Measurements from ENCODE around the gene TSSC4. TPM values are rescaled to one million over a fixed set of nuclear protein-coding genes. Genes with fewer than 3 reads are reported as not detected.

TSSC4 gene
- total RNA-seq, 1 donor from 2014 or later = 38.8 TPM

GRCh38 chr11:2367266-2368160 is 33.0 kb upstream of the TSSC4 start:
- Histone ChIP-seq H3K9me3 (no peaks in the 10 kb centered on the region), H3K4me1 (peaks cover 13% of the 10 kb centered on the region), H3K36me3 (no peaks in the 10 kb centered on the region), H3K27ac (no peak overlapping the region), H3K27me3 (ENCODE audit: low read depth) (no peaks in the 10 kb centered on the region), H3K4me3 (no peak overlapping the region)
- intact Hi-C loops (cut with DNase I) = no loop called here
- TF ChIP-seq, protein P1, sequence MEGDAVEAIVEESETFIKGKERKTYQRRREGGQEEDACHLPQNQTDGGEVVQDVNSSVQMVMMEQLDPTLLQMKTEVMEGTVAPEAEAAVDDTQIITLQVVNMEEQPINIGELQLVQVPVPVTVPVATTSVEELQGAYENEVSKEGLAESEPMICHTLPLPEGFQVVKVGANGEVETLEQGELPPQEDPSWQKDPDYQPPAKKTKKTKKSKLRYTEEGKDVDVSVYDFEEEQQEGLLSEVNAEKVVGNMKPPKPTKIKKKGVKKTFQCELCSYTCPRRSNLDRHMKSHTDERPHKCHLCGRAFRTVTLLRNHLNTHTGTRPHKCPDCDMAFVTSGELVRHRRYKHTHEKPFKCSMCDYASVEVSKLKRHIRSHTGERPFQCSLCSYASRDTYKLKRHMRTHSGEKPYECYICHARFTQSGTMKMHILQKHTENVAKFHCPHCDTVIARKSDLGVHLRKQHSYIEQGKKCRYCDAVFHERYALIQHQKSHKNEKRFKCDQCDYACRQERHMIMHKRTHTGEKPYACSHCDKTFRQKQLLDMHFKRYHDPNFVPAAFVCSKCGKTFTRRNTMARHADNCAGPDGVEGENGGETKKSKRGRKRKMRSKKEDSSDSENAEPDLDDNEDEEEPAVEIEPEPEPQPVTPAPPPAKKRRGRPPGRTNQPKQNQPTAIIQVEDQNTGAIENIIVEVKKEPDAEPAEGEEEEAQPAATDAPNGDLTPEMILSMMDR (IDR thresholded peaks at IDR 0.05) = no peak
- ATAC-seq (peak; percentile 4 to 8), DNase-seq (no peak)

GRCh38 chr11:2368178-2368850 is 32.2 kb upstream of the TSSC4 start:
- Histone ChIP-seq H3K9me3 (no peaks in the 10 kb centered on the region), H3K4me1 (peaks cover 13% of the 10 kb centered on the region), H3K27ac (no peak overlapping the region), H3K36me3 (no peaks in the 10 kb centered on the region), H3K27me3 (ENCODE audit: low read depth) (no peaks in the 10 kb centered on the region), H3K4me3 (no peak overlapping the region)
- DNase-seq (no peak), ATAC-seq (no peak)
- intact Hi-C loops (cut with DNase I) = no loop called here
- TF ChIP-seq, protein P1 (IDR thresholded peaks at IDR 0.05) = no peak

DNA sequence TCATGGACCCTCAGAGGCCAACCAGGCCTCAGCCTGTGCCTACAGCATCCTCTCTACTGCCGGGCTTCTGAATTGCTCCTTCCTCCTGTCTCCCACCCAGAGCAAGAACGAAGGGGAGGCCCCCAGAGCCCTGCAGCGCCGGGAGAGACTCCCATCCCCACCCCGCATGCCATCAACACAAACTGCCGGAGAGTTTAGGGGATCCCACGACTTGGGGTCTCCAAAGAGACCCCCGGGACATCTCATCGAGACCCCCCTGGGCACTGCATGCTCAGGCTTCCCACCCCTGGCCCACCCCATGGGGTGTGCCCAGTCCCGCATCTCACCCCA is 31.7 kb upstream of the TSSC4 start:
- intact Hi-C loops (cut with DNase I) = no loop called here
- no peak for ATAC-seq
- no peaks in the 10 kb centered on the region for H3K9me3 ChIP-seq
- TF ChIP-seq, protein P1 (IDR thresholded peaks at IDR 0.05) = no peak
- H3K4me3 ChIP-seq = no peak overlapping the region
- H3K27ac ChIP-seq = no peak overlapping the region
- peaks cover 13% of the 10 kb centered on the region for H3K4me1 ChIP-seq
- H3K36me3 ChIP-seq = no peaks in the 10 kb centered on the region
- no peaks in the 10 kb centered on the region for H3K27me3 ChIP-seq (ENCODE audit: low read depth)
- no peak for DNase-seq

- Histone ChIP-seq H3K27me3 (ENCODE audit: low read depth) (no peaks in the 10 kb centered on the region), H3K4me1 (peaks cover 13% of the 10 kb centered on the region), H3K36me3 (no peaks in the 10 kb centered on the region), H3K4me3 (no peak overlapping the region), H3K9me3 (no peaks in the 10 kb centered on the region), H3K27ac (no peak overlapping the region)
- TF ChIP-seq, protein P1 (IDR thresholded peaks at IDR 0.05) = no peak
- ATAC-seq (no peak), DNase-seq (no peak)
- intact Hi-C loops (cut with DNase I) = no loop called here
Observed at GRCh38 chr11:2369320-2369719, 31.2 kb upstream of the TSSC4 start.

GRCh38 chr11:2369896-2370295 is 30.7 kb upstream of the TSSC4 start:
- no peak for ATAC-seq
- no peak overlapping the region for H3K27ac ChIP-seq
- H3K36me3 ChIP-seq = no peaks in the 10 kb centered on the region
- TF ChIP-seq, protein P1 (IDR thresholded peaks at IDR 0.05) = no peak
- no peak overlapping the region for H3K4me3 ChIP-seq
- no peak for DNase-seq
- no peaks in the 10 kb centered on the region for H3K27me3 ChIP-seq (ENCODE audit: low read depth)
- H3K4me1 ChIP-seq = peaks cover 13% of the 10 kb centered on the region
- intact Hi-C loops (cut with DNase I) = no loop called here
- H3K9me3 ChIP-seq = no peaks in the 10 kb centered on the region

Data from lower lobe of right lung (tissue), 2 donors.